Sigmoid colon (tissue), 7 donors: ENCODE data around the gene PTPRT. TPM values are rescaled to one million over a fixed set of nuclear protein-coding genes. Genes with fewer than 3 reads are reported as not detected.

Experiments
- DNase-seq: peaks from one replicate; pipeline ENCODE4 v3.0.0-alpha.2; 2019
- H3K27ac ChIP-seq, 4 donors: fragments of 200-600 bp; sonication (generic); one replicate each; pipeline ENCODE4 v1.5.1; 2016 to 2019; ENCODE audit warnings: mild to moderate bottlenecking in 1 of 4
- H3K27me3 ChIP-seq, 3 donors: fragments of 200-600 bp; sonication (generic); one replicate each; pipeline ENCODE4 v1.5.1; 2019; ENCODE audit warnings: mild to moderate bottlenecking in 1 of 3
- H3K36me3 ChIP-seq, 4 donors: fragments of 200-600 bp; sonication (generic); one replicate each; pipeline ENCODE4 v1.5.1; 2016 to 2019
- H3K4me1 ChIP-seq, 4 donors: fragments of 200-600 bp; sonication (generic); one replicate each; pipeline ENCODE4 v1.5.1; 2017 to 2019
- H3K4me3 ChIP-seq, 4 donors: fragments of 200-600 bp; sonication (generic); one replicate each; pipeline ENCODE4 v1.5.1; 2017 to 2019; ENCODE audit warnings: mild to moderate bottlenecking in 2 of 4, moderate library complexity in 1 of 4
- H3K9me3 ChIP-seq, 4 donors: fragments of 200-600 bp in 3 of 4; sonication (generic) in 3 of 4; one replicate each; pipeline versions ENCODE4 v1.5.1 to v1.6.1; 2013 to 2019
- CTCF ChIP-seq, 4 experiments: fragments of 450-650 bp in 3 of 4; fragments of 200-600 bp in 1 of 4; IDR thresholded peaks; one replicate each; pipeline ENCODE4 v1.5.1; 2016 to 2019; ENCODE audit warnings: antibody characterized with exemption in 4 of 4, mild to moderate bottlenecking in 3 of 4, moderate library complexity in 2 of 4
- EP300 ChIP-seq, 4 donors: sonication (generic); formaldehyde crosslinking; IDR thresholded peaks; one replicate each; pipeline ENCODE4 v1.6.1; 2017; ENCODE audit warnings: antibody characterized with exemption in 4 of 4
- POLR2A ChIP-seq, 2 donors: fragments of 450-650 bp; IDR thresholded peaks; one replicate each; pipeline ENCODE4 v1.6.1; 2016; ENCODE audit warnings: antibody characterized with exemption in 2 of 2, mild to moderate bottlenecking in 2 of 2, moderate library complexity in 2 of 2
- POLR2AphosphoS5 ChIP-seq, 4 donors: sonication (generic); formaldehyde crosslinking; IDR thresholded peaks; one replicate each; pipeline ENCODE4 v1.6.1; 2017; ENCODE audit warnings: antibody characterized with exemption in 4 of 4
- WGBS, 2 donors: extraction: QIAGEN DNeasy Blood & Tissue Kit; methylation state at CpG; one replicate each; pipeline ENCODE4 v1.1.7; 2013; 5-methylcytosine and 5-hydroxymethylcytosine counted together
- intact Hi-C: fragments of 100-400 bp; cut with DNase I; formaldehyde crosslinking; loops from one replicate; pipeline ENCODE4 v1.15.1; 2023
- polyA plus RNA-seq, 3 donors: library from polyadenylated mRNA; stranded (reverse); fragments of 200-250 nt; gene quantifications; one replicate each; pipeline ENCODE4 v1.2.3, GENCODE V29; 2013
- total RNA-seq, 4 donors: library from RNA; depleted of rRNA; stranded (reverse); fragments of >200 nt; gene quantifications; one replicate each; pipeline ENCODE4 v1.1.0, GENCODE V29; 2016
- donor health status: healthy with polysubstance abuse.
- donor health status: Bipolar disorder and iron deficiency.
- donor health status: healthy.

PTPRT gene
- total and polyA plus RNA-seq, 7 donors, result under 0.01 to 0.41 (median 0.12) TPM; not detected in 3

- 62 to 69% methylated on average over 2 of the region's 2 CpGs for WGBS, 2 donors
- no peak for DNase-seq
- H3K36me3 ChIP-seq, result no peaks in the 10 kb centered on the region
- H3K4me3 ChIP-seq, result no peak overlapping the region
- H3K4me1 ChIP-seq, result peaks cover 0 to 7% (median 3%) of the 10 kb centered on the region in 4 donors
- H3K9me3 ChIP-seq, result no peaks in the 10 kb centered on the region
- TF ChIP-seq CTCF (IDR thresholded peaks at IDR 0.05), result no peak
- TF ChIP-seq POLR2A (IDR thresholded peaks at IDR 0.05), result no peak
- TF ChIP-seq EP300 (IDR thresholded peaks at IDR 0.05), result no peak
- TF ChIP-seq POLR2AphosphoS5 (IDR thresholded peaks at IDR 0.05), result no peak
- no peak overlapping the region for H3K27ac ChIP-seq
- H3K27me3 ChIP-seq, result no peaks in the 10 kb centered on the region
- intact Hi-C loops, result no loop called here
These were observed 435.0 kb downstream of the PTPRT start for GRCh38 chr20:42754706-42755105.

GRCh38 chr20:42752620-42753019 is 437.1 kb downstream of the PTPRT start:
- no peak for TF ChIP-seq EP300 (IDR thresholded peaks at IDR 0.05)
- TF ChIP-seq CTCF (IDR thresholded peaks at IDR 0.05), result no peak
- TF ChIP-seq POLR2A (IDR thresholded peaks at IDR 0.05), result no peak
- no peak for TF ChIP-seq POLR2AphosphoS5 (IDR thresholded peaks at IDR 0.05)
- intact Hi-C loops, result no loop called here
- DNase-seq, result no peak
- H3K27me3 ChIP-seq, result no peaks in the 10 kb centered on the region
- peaks cover 0 to 13% (median 6%) of the 10 kb centered on the region in 4 donors for H3K4me1 ChIP-seq
- no peak overlapping the region for H3K4me3 ChIP-seq
- H3K27ac ChIP-seq, result no peak overlapping the region
- H3K36me3 ChIP-seq, result no peaks in the 10 kb centered on the region
- no peaks in the 10 kb centered on the region for H3K9me3 ChIP-seq
- 60 to 71% methylated on average over 3 of the region's 3 CpGs for WGBS, 2 donors

GRCh38 chr20:42749556-42749955 is 440.1 kb downstream of the PTPRT start:
- no peaks in the 10 kb centered on the region for H3K9me3 ChIP-seq
- 57 to 75% methylated on average over 5 of the region's 5 CpGs for WGBS, 2 donors
- H3K27ac ChIP-seq, result peak overlapping the region in 1 of 4 donors; percentile 25

GRCh38 chr20:42747765-42748411 is 441.8 kb downstream of the PTPRT start:
- WGBS, 2 donors, result 14 to 65% methylated on average over 2 of the region's 2 CpGs
- DNase-seq, result no peak
- peaks cover 0 to 8% (median 3%) of the 10 kb centered on the region in 4 donors for H3K4me1 ChIP-seq
- H3K27ac ChIP-seq, result no peak overlapping the region
- H3K9me3 ChIP-seq, result no peaks in the 10 kb centered on the region
- no peak overlapping the region for H3K4me3 ChIP-seq
- no peaks in the 10 kb centered on the region for H3K36me3 ChIP-seq
- intact Hi-C loops, result no loop called here
- TF ChIP-seq POLR2A (IDR thresholded peaks at IDR 0.05) (no peak), CTCF (IDR thresholded peaks at IDR 0.05) (no peak), POLR2AphosphoS5 (IDR thresholded peaks at IDR 0.05) (no peak), EP300 (IDR thresholded peaks at IDR 0.05) (no peak)
- no peaks in the 10 kb centered on the region for H3K27me3 ChIP-seq

More at GRCh38 chr20:42749556-42749955, 440.1 kb downstream of the PTPRT start:
- intact Hi-C loops, result no loop called here
- no peak overlapping the region for H3K4me3 ChIP-seq
- H3K36me3 ChIP-seq, result no peaks in the 10 kb centered on the region
- no peak for DNase-seq
- peaks cover 0 to 8% (median 3%) of the 10 kb centered on the region in 4 donors for H3K4me1 ChIP-seq
- H3K27me3 ChIP-seq, result no peaks in the 10 kb centered on the region
- TF ChIP-seq EP300 (IDR thresholded peaks at IDR 0.05), result no peak
- TF ChIP-seq POLR2A (IDR thresholded peaks at IDR 0.05), result no peak
- TF ChIP-seq CTCF (IDR thresholded peaks at IDR 0.05), result no peak
- peak in 1 of 4 donors; percentile 17 for TF ChIP-seq POLR2AphosphoS5 (IDR thresholded peaks at IDR 0.05)
